ENCODE data around the gene KCNAB3.
"Not testable (repeated sequence)": the region's sequence is repeated elsewhere in the genome, so short reads cannot be mapped to it uniquely, and the experiment has no call there.

The KCNAB3 gene

DNA sequence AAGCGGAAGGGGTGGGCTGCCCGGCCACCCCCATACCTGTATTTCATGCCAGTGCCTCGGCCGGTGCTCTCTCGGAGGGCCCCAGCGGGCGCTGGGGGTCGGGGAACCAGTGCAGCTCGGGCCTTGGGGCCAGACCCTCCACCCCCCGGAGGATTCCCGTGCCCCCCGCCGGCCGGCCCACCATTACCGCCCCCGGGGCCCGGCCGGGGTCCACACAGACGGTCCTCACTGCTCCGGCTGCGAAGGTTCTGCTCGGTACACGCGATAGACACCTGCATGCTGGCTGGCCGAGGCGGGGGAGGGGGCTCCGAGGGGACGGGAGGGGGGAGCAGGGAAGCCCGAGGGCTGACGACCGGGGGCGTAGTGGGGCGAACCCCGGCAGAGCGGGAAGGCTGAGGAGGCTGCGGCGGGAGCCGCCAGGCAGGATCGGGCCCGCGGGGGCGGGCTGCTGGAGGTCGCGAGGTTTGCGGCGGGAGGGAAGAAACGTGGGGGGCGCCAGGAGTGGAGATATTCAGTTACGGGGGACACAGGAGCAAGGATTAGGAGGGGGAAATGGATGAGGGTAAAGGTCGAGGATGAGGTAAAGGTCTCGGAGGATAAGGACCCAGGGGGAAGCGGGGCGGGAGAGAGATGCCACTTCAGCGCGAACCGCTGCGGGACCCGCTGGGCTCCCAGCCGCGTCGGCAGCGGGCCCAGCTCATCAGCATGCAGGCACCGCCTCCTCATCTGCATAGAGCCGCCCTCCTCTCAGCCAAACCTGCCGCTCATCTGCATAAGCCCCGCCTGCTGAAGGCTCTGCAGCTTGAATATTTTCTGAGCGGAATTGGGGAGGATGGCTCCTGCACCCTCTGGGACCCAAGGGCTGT, at the start of gene KCNAB3:
Gene KCNAB3, minus strand, starts transcription at position 699 of the 866 bp plus-strand sequence. Its CDS starts 421 bp downstream, at position 278.
- peak; percentile 37 to 43 for DNase-seq

DNA sequence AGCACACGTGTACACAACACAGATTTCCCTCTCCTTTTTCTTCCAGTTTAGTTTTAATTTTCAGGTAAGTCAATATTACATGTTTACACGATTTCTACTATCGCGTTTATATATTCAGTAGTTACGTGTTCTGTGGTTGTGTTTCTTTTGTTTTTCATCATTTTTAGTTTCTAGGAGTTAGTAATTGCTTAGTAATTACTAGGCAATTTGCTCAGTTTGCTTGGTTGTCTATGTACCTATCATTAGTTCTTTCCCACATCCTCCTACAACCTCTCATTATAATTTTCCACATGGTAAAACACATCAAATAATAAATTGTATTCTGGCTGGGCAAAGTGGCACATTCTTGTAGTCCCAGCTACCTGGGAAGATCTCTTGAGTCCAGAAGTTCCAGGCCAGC, 48.1 kb upstream of the KCNAB3 start:
- no peak for DNase-seq

DNA sequence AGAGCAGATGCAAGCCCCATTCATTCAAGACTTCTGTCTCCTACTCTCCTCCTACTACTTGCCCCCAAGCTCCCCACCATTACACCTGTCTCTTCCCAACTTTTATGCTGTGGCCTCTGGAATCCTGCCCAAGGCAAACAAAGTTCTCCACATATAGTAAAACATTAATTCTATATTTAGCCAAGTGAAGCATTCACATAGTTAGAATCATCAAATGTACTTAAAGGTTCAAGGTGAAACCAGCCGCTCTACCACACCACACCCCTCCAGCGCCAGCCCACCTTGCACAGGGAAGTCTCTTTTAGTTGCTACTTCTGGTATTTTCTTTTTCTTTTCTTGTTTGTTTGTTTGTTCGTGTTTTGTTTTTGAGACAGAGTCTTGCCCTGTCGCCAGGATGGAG, 47.4 kb upstream of the KCNAB3 start:
- no peak for DNase-seq

DNA sequence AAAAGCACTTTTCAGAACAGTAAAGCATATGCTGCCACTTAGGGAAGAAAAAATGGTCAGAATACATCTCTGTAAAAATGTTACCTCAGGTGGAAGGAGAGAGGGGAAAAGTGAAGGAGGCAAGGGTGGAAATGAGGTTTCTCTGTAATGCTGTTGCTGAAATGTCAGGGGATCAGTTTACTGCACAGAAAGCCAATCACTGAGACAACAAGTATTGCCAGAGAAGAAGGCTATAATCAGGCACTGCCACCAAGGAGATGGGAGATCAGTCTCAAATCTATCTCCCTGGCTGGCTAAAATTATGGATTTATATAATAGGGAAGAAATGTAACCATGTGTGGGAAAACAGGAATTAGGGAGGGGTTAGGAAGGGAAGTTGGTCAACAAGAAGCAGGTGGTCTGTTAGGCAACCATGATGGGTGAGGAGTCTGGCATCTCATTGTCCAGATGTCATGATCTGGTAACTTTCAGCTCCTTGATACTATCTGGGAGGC, 45.0 kb upstream of the KCNAB3 start:
- no peak for DNase-seq

DNA sequence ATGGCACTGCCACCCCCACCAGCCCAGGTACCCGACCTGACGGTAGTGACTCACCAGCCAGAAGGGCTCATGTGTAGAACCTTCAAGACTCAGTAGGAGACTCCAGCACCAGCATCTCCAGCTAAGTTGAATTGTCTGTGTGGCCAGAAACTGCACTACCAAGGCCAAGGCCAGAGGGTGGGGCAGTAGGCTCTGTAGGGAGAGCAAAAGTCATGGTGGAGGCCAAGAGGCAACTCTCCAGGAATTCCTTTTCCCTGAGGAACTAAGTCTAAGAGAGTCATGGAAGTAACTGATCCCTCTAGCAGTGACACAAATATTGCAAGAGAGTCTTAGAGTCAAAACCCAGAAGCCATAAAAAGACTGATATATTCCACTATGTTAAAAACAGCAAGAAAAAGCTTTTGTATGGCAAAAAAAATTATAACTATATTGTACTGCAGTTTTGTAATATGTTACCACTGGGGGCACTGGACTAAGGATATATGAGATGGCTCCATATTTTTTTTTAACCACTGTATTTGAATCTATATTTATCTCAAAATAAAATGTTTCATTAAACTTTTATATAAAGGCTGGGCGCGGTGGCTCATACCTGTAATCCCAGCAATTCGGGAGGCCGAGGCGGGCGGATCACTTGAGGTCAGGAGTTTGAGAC, 42.6 kb upstream of the KCNAB3 start:
- DNase-seq = no peak

DNA sequence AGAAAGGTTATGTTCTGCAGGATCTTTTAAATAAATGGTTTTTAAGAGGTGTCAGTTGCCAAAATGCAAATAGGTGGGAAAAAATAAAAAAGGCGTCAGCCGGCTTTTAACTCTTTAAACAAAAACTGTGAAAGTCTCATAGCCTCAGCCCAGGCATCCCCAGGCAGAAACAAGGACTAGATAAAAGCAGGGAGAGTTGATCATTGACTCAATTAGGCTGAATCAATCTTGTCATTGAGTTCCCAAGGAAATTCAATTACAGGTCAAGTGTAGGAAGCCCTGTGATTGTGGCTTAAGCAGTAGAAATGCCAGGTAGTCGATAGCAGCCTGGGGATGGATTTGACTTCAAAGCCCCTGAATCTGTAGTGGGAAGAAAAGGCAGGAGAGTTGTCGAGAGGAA, 42.0 kb upstream of the KCNAB3 start:
- no peak for DNase-seq

DNA sequence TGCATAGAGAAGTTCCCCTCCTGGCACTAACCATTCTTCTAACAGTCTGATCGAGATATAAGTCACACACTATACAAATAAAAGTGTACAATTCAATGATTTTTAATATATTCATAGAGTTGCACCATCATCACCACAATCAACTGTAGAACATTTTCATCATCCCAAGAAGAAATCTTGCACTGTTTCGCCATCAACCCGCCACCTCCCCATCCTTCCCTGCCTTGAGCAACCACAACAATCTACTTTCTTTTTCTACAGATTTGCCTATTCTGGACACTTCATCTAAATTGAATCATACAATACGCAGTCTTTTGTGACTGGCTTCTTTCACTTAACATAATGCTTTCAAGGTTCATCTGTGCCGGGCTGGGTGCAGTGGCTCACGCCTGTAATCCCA, 39.8 kb upstream of the KCNAB3 start:
- no peak for DNase-seq

DNA sequence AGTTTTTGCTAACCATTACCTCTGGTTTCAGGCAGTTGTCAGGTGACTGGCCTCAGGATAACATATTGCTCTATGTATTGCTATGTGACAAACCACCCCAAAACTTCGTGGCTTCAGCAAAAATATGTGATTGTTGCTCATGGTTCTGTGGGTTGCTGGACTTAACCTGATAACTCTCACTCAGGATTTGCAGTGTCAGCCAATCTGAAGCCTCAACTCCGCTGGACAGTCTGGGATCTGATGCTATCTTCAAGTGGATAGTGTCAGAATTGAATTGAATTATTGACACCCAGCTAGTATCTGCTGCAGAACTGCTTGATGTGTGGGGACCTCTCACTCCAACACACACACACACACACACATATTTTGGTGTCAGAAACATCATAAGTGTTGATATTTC, 38.1 kb upstream of the KCNAB3 start:
- no peak for DNase-seq

DNA sequence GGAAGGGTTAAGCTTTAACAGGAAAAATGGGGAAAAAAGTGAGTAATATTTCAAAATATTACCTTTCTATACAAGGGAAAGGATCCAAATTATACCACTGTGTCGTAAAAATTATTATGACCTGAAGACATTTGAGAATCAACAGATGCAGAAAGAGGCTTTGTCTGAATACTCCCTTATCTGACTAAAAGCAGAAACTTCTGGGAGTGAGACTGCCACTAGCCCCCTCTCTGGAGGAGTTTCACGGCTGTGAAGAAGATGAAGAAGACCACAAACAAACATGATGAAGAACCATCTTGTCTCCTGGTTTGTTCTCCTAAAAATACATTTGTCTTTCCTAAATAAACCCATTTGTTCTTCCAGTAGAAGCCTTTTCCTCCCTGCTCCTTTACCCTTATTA, 31.8 kb upstream of the KCNAB3 start:
- no peak for DNase-seq

DNA sequence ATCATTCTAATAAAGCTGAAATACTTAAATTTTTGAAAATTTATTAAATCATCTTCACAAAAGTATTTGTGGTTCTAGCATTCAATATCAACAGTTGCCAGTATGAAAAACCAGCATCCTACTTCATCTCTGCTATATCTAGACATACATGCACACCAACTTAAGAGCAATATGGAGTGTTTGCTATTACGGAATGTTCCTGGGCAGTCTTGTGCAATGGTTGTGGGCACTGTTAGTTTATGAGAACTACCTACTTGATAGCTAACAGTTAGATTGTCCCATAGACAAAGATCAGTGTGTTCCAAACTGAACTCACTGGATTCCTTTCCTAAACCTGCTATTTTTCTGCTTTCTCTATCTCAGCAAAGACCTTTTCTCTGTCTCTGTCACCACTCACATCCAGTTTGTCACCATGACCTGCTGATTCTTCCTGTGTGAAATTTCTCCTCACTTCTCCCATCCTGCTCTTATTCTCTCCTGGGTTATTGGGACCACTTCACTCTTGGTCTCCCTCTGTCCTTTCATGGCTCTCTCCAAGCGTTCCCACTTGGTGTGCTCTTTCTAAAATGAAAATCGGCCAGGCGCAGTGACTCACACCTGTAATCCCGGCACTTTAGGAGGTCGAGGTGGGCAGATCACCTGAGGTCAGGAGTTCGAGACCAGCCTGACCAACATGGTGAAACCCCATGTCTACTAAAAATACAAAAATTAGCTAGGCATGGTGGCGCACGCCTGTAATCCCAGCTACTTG, 30.0 kb upstream of the KCNAB3 start:
- DNase-seq = no peak

DNA sequence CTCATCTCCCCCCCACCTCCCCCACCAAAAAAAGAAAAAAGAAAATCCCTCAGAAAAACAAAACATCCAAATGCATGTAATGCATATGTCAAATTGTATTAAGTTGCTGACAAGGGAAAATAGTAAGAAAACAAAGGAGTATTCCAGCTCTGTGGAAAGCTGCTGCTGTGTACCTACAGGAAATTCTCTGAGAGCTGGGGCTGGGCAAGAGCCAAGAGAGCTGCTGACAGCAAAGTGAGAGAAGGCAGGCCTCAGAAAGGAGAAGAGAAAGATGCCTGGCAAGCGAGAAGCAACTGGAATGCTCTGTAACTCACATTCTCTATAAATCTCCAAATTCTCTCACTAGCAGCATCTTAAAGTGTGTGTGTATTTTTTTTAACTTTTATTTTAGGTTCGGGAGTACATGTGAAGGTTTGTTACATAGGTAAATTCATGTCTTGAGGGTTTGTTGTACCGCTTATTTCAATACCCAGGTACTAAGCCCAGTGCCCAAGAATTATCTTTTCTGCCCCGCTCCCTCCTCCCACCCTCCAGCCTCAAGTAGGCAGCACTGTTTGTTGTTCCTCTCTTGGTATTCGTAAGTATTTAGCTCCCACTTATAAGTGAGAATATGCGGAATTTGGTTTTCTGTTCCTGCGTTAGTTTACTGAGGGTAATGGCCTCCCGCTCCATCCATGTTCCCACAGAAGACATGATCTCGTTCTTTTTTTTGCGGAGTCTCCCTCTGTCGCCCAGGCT, 26.7 kb upstream of the KCNAB3 start:
- DNase-seq = no peak

DNA sequence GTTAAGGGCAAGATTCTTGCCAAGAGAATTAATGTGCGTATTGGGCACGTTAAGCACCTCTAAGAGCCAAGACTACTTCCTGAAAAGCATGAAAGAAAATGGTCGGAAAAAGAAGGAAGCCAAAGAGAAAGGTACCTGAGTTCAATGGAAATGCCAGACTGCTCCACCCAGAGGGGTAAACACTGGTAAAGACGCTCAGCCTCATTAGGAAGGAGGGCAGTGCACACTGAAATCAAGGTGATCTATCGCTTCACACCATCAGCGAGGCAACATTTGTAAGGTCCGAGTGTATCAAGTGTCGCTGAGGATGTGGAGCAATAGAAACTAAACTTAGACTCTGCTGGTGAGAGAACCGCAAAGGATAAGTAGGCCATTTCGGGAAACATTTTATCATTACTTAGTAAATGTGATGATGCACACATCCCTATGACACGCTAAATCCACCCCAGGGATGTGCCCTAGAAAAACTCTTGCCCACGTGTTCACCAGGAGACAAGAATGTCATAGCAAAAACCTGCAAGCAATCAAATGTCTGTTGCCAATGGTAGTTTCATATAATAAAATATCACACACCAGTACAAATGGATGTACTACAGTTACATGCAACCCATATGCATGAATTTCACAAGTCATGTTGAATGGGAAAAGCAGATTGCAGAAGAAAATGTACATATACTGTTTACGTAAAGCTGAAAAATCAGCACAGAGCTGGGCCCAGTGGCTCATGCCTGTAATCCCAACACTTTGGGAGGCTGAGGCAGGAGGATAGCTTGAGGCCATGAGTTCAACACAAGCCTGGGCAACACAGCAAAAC, 26.0 kb upstream of the KCNAB3 start:
- no peak for DNase-seq

DNA sequence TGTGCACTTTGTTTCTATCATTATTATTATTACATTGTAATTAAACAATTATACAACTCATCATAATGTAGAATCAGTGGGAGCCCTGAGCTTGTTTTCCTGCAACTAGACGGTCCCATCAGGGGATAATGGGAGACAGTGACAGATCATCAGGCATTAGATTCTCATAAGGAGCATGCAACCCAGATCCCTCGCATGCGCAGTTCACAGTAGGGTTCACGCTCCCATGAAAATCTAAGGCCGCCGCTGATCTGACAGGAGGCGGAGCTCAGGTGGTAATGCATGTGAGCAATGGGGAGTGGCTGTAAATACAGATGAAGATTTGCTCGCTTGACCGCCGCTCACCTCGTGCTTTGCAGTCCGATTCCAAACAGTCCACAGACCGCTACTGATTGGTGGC, 23.6 kb upstream of the KCNAB3 start:
- not testable (repeated sequence) for DNase-seq

DNA sequence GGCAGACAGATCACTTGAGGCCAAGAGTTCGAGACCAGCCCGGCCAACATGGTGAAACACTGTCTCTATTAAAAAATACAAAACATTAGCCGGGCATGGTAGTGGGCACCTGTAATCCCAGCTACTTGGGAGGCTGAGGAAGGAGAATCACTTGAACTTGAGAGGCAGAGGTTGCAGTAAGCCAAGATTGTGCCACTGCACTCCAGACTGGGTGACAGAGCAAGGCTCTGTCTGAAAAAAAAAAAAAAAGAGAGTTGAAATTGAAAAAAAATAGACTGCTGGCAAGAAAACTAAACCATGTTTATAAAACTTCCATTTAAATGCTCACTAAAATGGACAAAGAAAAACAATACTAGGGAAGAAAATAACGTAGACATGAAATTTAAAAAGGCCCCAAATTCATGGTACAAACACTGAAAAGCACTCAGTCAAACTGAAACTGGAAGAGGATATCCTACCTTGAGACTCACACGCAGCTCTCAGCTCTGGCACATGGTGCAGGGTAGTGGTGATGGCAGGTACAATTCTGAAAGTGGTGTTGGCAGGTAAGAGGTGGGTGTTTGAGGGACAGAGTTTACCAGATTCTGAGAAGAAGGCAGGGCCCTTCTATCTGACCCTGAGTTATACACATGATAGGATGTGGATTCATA, 21.6 kb upstream of the KCNAB3 start:
- peak; percentile 33 to 45 for DNase-seq

DNA sequence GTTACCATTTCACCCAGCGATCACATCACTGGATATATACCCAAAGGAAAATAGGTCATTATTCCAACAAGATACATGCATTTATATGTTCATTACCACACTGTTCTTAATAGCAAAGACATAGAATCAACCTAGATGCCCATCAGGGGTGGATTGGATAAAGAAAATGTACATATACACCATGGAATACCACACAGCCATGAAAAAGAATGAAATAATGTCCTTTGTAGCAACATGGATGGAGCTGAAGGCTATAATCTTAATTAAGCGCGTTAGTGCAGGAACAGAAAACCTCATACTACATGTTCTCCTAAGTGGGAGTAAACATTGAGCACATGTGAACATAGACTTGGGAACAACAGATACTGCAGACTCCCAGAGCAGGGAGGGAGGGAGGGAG, 20.9 kb upstream of the KCNAB3 start:
- DNase-seq = no peak

DNA sequence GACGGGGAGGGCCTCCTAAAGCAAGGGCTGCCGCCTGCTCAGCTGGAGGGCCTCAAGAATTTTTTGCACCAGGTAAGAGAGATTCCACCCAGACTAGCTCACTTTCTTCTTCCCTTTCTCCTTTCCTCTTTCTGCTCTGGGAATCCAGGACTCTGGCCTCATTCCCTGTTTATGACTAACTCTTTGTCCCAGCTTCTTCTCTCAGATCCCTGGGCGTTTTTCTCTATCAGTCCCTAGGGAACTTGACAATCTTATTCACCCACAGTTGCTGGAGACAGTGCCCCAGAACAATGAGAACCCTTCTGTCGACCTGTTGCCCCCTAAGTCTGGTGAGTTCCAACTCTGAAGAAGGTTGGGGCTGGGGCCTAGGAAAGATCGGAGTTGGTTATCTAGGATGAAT, 18.0 kb upstream of the KCNAB3 start:
- DNase-seq = no peak

DNA sequence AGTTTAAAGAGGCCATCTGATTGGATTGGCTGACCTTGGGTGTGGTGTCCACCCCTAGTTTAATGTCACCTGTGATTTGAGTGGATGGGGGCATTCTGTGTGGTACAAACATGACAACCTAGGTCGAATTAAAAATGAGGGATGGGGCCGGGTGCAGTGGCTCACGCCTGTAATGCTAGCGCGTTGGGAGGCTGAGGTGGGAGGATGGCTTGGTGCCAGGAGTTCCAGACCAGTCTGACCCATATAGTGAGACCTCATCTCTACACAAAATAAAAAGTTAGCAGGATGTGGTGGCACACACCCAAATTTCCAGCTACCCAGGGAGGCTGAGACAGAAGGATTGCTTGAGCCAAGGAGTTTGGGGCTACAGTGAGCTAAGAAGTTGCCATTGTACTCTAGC, 16.8 kb upstream of the KCNAB3 start:
- DNase-seq = no peak

DNA sequence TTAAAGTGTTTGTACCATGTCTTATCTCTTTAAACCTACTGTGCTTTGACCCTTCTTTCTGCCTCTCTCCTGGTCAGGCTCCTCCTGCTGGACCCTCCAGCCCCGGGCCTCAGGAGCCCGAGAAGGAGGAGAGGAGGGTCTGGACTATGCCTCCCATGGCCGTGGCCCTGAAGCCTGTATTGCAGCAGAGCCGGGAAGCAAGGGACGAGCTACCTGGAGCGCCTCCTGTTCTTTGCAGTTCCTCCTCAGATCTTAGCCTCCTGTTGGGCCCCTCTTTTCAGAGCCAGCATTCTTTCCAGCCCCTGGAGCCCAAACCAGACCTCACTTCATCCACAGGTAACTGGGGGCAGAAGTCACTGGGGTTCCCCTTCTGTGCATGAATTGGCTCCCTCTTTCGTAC, 16.0 kb upstream of the KCNAB3 start:
- no peak for DNase-seq

DNA sequence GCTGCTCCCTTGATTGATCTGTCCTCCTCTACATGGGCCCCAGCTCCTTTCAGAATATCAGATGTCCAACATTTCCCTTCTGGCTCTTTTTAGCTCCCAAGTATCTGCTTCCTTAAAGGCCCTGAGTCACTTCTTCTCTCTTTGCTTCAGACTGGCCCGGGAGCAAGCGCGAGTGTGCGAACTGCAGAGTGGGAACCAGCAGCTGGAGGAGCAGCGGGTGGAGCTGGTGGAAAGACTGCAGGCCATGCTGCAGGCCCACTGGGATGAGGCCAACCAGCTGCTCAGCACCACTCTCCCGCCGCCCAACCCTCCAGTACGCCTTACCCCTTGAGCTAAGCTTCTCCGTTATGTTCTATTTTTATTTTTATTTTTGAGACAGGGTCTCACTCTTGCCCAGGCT, 14.7 kb upstream of the KCNAB3 start:
- no peak for DNase-seq

DNA sequence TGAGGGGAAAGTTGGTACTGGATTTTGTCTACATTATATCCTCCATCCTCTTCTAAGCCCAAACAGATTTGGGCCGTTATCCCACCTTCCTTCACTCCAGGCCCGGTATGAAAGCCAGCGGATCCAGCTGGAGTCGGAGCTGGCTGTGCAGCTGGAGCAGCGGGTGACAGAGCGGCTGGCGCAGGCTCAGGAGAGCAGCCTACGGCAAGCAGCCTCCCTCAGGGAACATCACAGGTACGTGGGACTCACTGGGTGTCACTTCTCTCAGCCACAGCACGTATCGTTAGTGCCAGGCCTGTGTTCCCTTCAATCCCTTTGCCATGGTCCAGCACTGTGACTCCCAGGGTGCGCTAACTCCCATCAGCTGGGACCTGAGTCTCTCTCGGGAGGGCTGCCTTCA, 13.6 kb upstream of the KCNAB3 start:
- DNase-seq = no peak

DNA sequence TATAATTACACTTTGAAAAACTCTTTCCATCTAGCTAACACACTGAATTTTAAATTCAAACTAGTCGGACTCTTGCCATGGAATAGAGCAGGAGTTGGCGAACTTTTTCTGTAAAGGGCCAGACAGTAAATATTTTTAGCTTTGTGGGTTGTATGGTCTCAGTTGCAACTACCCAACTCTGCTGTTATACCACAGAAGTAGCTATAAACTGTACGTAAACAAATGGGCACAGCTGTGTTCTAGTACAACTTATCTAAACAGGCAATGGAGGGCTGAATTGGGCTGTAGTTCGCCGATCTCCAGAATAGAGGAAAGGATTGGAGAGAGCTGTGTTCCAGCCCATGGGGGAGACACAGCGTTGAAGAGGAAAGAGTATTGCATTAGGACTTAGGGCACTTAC, 11.1 kb upstream of the KCNAB3 start:
- no peak for DNase-seq

Data from stimulated activated CD4-positive, alpha-beta T cell treated with anti-CD3 and anti-CD28 coated beads, Interleukin-4, amount 100 ng/mL, for 4 hours (primary cell).